ENCODE results near the gene DDAH1. TPM values are rescaled to one million over a fixed set of nuclear protein-coding genes. Genes with fewer than 3 reads are reported as not detected.

DDAH1 gene
- total RNA-seq, 2 experiments from 2014 or later, result not detected

- CTCF ChIA-PET, result no interaction called here
- Mint-ChIP-seq H3K36me3 (ENCODE audit: low read depth) (peaks cover 2% of the 10 kb centered on the region), H3K4me3 (no peak overlapping the region), H3K9me3 (no peaks in the 10 kb centered on the region), H3K27ac (no peak overlapping the region), H3K4me1 (ENCODE audit: low read depth) (peaks cover 20% of the 10 kb centered on the region), H3K27me3 (no peaks in the 10 kb centered on the region)
- Histone ChIP-seq H3K36me3 (ENCODE audit: insufficient read depth, low read length) (no peaks in the 10 kb centered on the region), H3K27me3 (ENCODE audit: control insufficient read depth in 1 of 2, insufficient read depth in 2 of 2, low read length in 2 of 2) (no peaks in the 10 kb centered on the region), H3K9me3 (ENCODE audit: control insufficient read depth in 1 of 2, insufficient read depth in 1 of 2, low read length in 2 of 2) (no peaks in the 10 kb centered on the region), H3K4me1 (ENCODE audit: insufficient read depth, low read length) (peaks cover 22% of the 10 kb centered on the region), H3K4me3 (ENCODE audit: low read length) (no peak overlapping the region), H3K27ac (ENCODE audit: low read depth in 1 of 2, low read length in 2 of 2) (no peak overlapping the region)
- DNase-seq (no peak), ATAC-seq (ENCODE audit: poor library complexity) (no peak)
- intact Hi-C loops (cut with DNase I, micrococcal nuclease), result no loop called here
- POLR2A ChIA-PET, result interaction anchor here (1.4 kb wide), 1 partner anchor 21 kb away, joined by 4 read pairs; the partner anchor contains the start of gene C1orf52
- no peak for TF ChIP-seq CTCF (IDR thresholded peaks at IDR 0.05)
Observed at GRCh38 chr1:85280636-85281035, 184.3 kb downstream of the DDAH1 start.

GRCh38 chr1:85279458-85280080, 185.4 kb downstream of the DDAH1 start:
- DNase-seq, result no peak
- peaks cover 9% of the 10 kb centered on the region for H3K36me3 Mint-ChIP-seq (ENCODE audit: low read depth)
- H3K4me1 Mint-ChIP-seq (ENCODE audit: low read depth), result peaks cover 31% of the 10 kb centered on the region
- H3K4me1 ChIP-seq (ENCODE audit: insufficient read depth, low read length), result peaks cover 28% of the 10 kb centered on the region
- POLR2A ChIA-PET, result interaction anchor here (0.7 kb wide), 1 partner anchor 1803 kb away, joined by 3 read pairs; no protein-coding TSS in a partner anchor
- H3K9me3 Mint-ChIP-seq, result no peaks in the 10 kb centered on the region
- no peak for TF ChIP-seq CTCF (IDR thresholded peaks at IDR 0.05)
- intact Hi-C loops (cut with DNase I, micrococcal nuclease), result loop anchor here (5.0 to 10.0 kb wide), 8 partner anchors 77 to 775 kb away; partner anchors contain the start of genes CTBS (in 2 of the 2), GNG5 (in 1 of the 2), SPATA1 (in 1 of the 2) and SSX2IP (in 1 of the 2)
- H3K27ac Mint-ChIP-seq, result peak overlapping the region; percentile 13
- no peaks in the 10 kb centered on the region for H3K27me3 Mint-ChIP-seq
- no peak overlapping the region for H3K4me3 ChIP-seq (ENCODE audit: low read length)
- H3K4me3 Mint-ChIP-seq, result no peak overlapping the region
- no peaks in the 10 kb centered on the region for H3K36me3 ChIP-seq (ENCODE audit: insufficient read depth, low read length)
- H3K27me3 ChIP-seq (ENCODE audit: control insufficient read depth in 1 of 2, insufficient read depth in 2 of 2, low read length in 2 of 2), result no peaks in the 10 kb centered on the region
- no peak for ATAC-seq (ENCODE audit: poor library complexity)
- CTCF ChIA-PET, result interaction anchor here (0.6 to 1.0 kb wide), 2 partner anchors 20 to 23 kb away, joined by 3 to 4 read pairs; partner anchors contain the start of gene C1orf52
- H3K9me3 ChIP-seq (ENCODE audit: control insufficient read depth in 1 of 2, insufficient read depth in 1 of 2, low read length in 2 of 2), result no peaks in the 10 kb centered on the region
- H3K27ac ChIP-seq (ENCODE audit: low read depth in 1 of 2, low read length in 2 of 2), result no peak overlapping the region

- Mint-ChIP-seq H3K4me3 (peak overlapping the region; percentile 3), H3K36me3 (ENCODE audit: low read depth) (peaks cover 10% of the 10 kb centered on the region), H3K4me1 (ENCODE audit: low read depth) (peaks cover 37% of the 10 kb centered on the region), H3K9me3 (no peaks in the 10 kb centered on the region), H3K27me3 (no peaks in the 10 kb centered on the region), H3K27ac (peak overlapping the region; percentile 13)
- ATAC-seq (ENCODE audit: poor library complexity), result no peak
- H3K36me3 ChIP-seq (ENCODE audit: insufficient read depth, low read length), result no peaks in the 10 kb centered on the region
- H3K4me1 ChIP-seq (ENCODE audit: insufficient read depth, low read length), result peaks cover 28% of the 10 kb centered on the region
- no peaks in the 10 kb centered on the region for H3K9me3 ChIP-seq (ENCODE audit: control insufficient read depth in 1 of 2, insufficient read depth in 1 of 2, low read length in 2 of 2)
- no peaks in the 10 kb centered on the region for H3K27me3 ChIP-seq (ENCODE audit: control insufficient read depth in 1 of 2, insufficient read depth in 2 of 2, low read length in 2 of 2)
- peak overlapping the region in 1 of 2 donors; percentile 31 for H3K27ac ChIP-seq (ENCODE audit: low read depth in 1 of 2, low read length in 2 of 2)
- POLR2A ChIA-PET, result interaction anchor here (0.7 kb wide), 1 partner anchor 1804 kb away, joined by 3 read pairs; no protein-coding TSS in a partner anchor
- TF ChIP-seq CTCF (IDR thresholded peaks at IDR 0.05), result no peak
- CTCF ChIA-PET, result interaction anchor here (4.0 to 11.2 kb wide), 2 partner anchors 20 to 334 kb away, joined by 27 to 119 read pairs; partner anchors contain the start of gene C1orf52
- H3K4me3 ChIP-seq (ENCODE audit: low read length), result no peak overlapping the region
- peak in 5 of 14 experiments; percentile 16 to 70 (median 51) for DNase-seq
- intact Hi-C loops (cut with DNase I, micrococcal nuclease), result loop anchor here (5.0 to 10.0 kb wide), 8 partner anchors 77 to 774 kb away; partner anchors contain the start of genes CTBS (in 2 of the 2), GNG5 (in 1 of the 2), SPATA1 (in 1 of the 2) and SSX2IP (in 1 of the 2)
Observed at GRCh38 chr1:85278853-85279314, 186.1 kb downstream of the DDAH1 start.
